K562 (cell line): ENCODE results near the gene MLKL. TPM values are rescaled to one million over a fixed set of nuclear protein-coding genes. Genes with fewer than 3 reads are reported as not detected.

Source experiments
- AFF4 ChIP-seq: sonication (generic); formaldehyde crosslinking; IDR thresholded peaks from 2 replicates; pipeline ENCODE4 v1.8.0; 2023; ENCODE audit warnings: mild to moderate bottlenecking, missing genetic modification reagents
- CTCF ChIP-seq, 3 experiments: IDR thresholded peaks in 2 of 3; conservative IDR thresholded peaks in 1 of 3; 2 replicates each; pipeline ENCODE4 v1.5.1; 2011 to 2012; ENCODE audit warnings: low read length in 3 of 3, mild to moderate bottlenecking in 3 of 3, control low read depth in 2 of 3, improper control_type of control experiment in 1 of 3, inconsistent platforms in 1 of 3, low read depth in 1 of 3, mixed read lengths in 1 of 3, moderate library complexity in 1 of 3; ENCODE audit not compliant: insufficient read depth in 2 of 3
- ELK1 ChIP-seq: sonication (generic); formaldehyde crosslinking; IDR thresholded peaks from 2 replicates; pipeline ENCODE4 v1.8.1; 2022; ENCODE audit warnings: missing genetic modification reagents
- GABPB2 ChIP-seq: fragments of 250-450 bp; sonication (Bioruptor Pico); conservative IDR thresholded peaks from 2 replicates; pipeline ENCODE4 v1.5.1; 2021; ENCODE audit warnings: mild to moderate bottlenecking
- HCFC1 ChIP-seq: IDR thresholded peaks from 2 replicates; pipeline ENCODE4 v1.6.1; 2012; ENCODE audit warnings: low read depth, low read length, improper control_type of control experiment
- MYNN ChIP-seq, 2 experiments: sonication (generic); formaldehyde crosslinking in 1 of 2; IDR thresholded peaks; 2 replicates each; pipeline versions ENCODE4 v1.5.0 to v1.6.1; 2016 to 2020; ENCODE audit warnings: antibody characterized with exemption in 1 of 2, missing genetic modification reagents in 1 of 2
- PKNOX1 ChIP-seq: fragments of 450-650 bp; IDR thresholded peaks from 2 replicates; pipeline ENCODE4 v1.6.1; 2016
- RBM17 ChIP-seq: fragments of 200-400 bp; formaldehyde crosslinking; IDR thresholded peaks from 2 replicates; pipeline ENCODE4 v1.6.1; 2017; ENCODE audit warnings: low read depth, mild to moderate bottlenecking, low read length, borderline replicate concordance
- ZNF407 ChIP-seq: fragments of 450-650 bp; IDR thresholded peaks from 2 replicates; pipeline ENCODE4 v1.6.1; 2016; ENCODE audit warnings: low read depth
- ZNF75A ChIP-seq: fragments of 450-650 bp; formaldehyde crosslinking; IDR thresholded peaks from 2 replicates; pipeline ENCODE4 v1.4.0; 2020; ENCODE audit warnings: mild to moderate bottlenecking
- polyA plus RNA-seq, 8 experiments: library from polyadenylated mRNA; depleted of rRNA in 4 of 8; stranded (reverse) in 5 of 8; unstranded in 3 of 8; fragments of >200 nt; fragmentation: Nextera tagmentation in 2 of 8; fragmentation: Illumina TruSeq in 1 of 8; extraction: Ambion mirVana in 2 of 8; extraction: Trizol in 1 of 8; gene quantifications; 2 replicates each; pipeline versions ENCODE4 v1.2.1 to v1.2.3, GENCODE V29; 2011 to 2014; ENCODE audit warnings: inconsistent platforms in 1 of 8, missing spikeins in 1 of 8
- total RNA-seq, 7 experiments: library from RNA; depleted of rRNA in 6 of 7; stranded (reverse); fragments of >200 nt in 6 of 7; fragmentation: Illumina TruSeq in 2 of 7; extraction: Trizol in 2 of 7; gene quantifications; 2 replicates each; pipeline versions ENCODE4 v1.2.1 to v1.2.3, GENCODE V29; 2011 to 2021; ENCODE audit warnings: low replicate concordance in 1 of 7

Gene MLKL
- total and polyA plus RNA-seq, 9 of the 15 experiments (the other 6 are each of a cell fraction or from before 2014, with no cell fraction given), result 1.6 to 6.1 (median 4.8) TPM

- TF ChIP-seq ZNF407 (no peak), PKNOX1 (no peak), HCFC1 (no peak), MYNN (IDR thresholded peaks at IDR 0.05) (no peak), MYNN (CRISPR knock-in tag; IDR thresholded peaks at IDR 0.05) (no peak), CTCF (IDR thresholded peaks at IDR 0.05 in 2 of 3, conservative IDR thresholded peaks at IDR 0.05 in 1 of 3; ENCODE audit: insufficient read depth in 2 of 3, low read depth in 1 of 3, low read length in 3 of 3) (no peak), ZNF75A (0 out of 2 replicates have a peak, but pooled peaks have one; percentile 35), ELK1 (CRISPR knock-in tag) (no peak), AFF4 (no peak), GABPB2 (CRISPR knock-in tag) (no peak), RBM17 (no peak)
These were observed 33.4 kb downstream of the MLKL start (continued) for GRCh38 chr16:74667255-74667700.
